ENCODE results near the gene NLRP1.

NLRP1 gene

DNA sequence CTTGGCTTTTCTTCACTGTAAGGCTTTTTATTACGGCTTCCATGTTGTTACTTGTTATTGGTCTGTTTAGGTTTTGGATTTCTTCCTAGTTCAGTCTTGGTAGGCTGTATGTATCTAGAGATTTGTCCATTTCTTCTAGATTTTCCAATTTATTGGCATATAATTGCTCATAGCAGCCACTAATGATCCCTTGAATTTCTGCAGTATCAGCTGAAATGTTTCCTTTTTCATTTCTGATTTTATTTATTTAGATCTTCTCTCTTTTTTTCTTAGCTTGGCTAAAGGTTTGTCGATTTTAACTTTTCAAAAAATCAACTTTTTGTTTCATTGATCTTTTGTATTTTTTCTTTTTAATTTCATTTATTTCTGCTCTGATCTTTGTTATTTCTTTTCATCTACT lies 18.5 kb downstream of the NLRP1 start:
- H3K27ac ChIP-seq (ENCODE audit: low read length) = no peak overlapping the region
- no peaks in the 10 kb centered on the region for H3K27me3 ChIP-seq (ENCODE audit: low read depth, low read length)
- no peaks in the 10 kb centered on the region for H3K4me1 ChIP-seq (ENCODE audit: control insufficient read depth in 1 of 2, insufficient read depth in 2 of 2, low read length in 2 of 2)
- no peaks in the 10 kb centered on the region for H3K36me3 ChIP-seq (ENCODE audit: control insufficient read depth in 1 of 2, insufficient read depth in 2 of 2, low read length in 2 of 2)
- no peaks in the 10 kb centered on the region for H3K9me3 ChIP-seq (ENCODE audit: control insufficient read depth in 1 of 2, low read length in 2 of 2)
- no peak overlapping the region for H3K4me3 ChIP-seq (ENCODE audit: low read depth in 1 of 2, low read length in 2 of 2)

DNA sequence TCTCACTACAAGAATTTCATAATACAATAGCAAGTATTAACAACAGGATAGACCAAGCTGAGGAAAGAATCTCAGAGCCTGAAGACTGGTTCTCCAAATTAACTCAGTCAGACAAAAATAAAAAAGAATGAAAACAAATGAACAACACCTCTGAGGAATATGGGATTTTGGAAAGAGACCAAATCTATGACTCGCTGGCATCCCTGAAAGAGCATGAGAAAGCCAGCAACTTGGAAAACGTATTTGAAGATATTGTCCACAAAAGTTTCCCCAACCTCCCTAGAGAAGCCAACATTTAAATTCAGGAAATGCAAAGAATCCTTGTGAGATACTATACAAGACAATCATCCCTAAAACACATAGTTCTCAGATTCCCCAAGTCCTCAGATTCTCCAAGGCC lies 20.9 kb downstream of the NLRP1 start:
- Histone ChIP-seq H3K27me3 (ENCODE audit: low read depth, low read length) (no peaks in the 10 kb centered on the region), H3K27ac (ENCODE audit: low read length) (no peak overlapping the region), H3K4me1 (ENCODE audit: control insufficient read depth in 1 of 2, insufficient read depth in 2 of 2, low read length in 2 of 2) (no peaks in the 10 kb centered on the region), H3K9me3 (ENCODE audit: control insufficient read depth in 1 of 2, low read length in 2 of 2) (no peaks in the 10 kb centered on the region), H3K36me3 (ENCODE audit: control insufficient read depth in 1 of 2, insufficient read depth in 2 of 2, low read length in 2 of 2) (peaks cover 2 to 8% of the 10 kb centered on the region in 2 donors), H3K4me3 (ENCODE audit: low read depth in 1 of 2, low read length in 2 of 2) (no peak overlapping the region)

DNA sequence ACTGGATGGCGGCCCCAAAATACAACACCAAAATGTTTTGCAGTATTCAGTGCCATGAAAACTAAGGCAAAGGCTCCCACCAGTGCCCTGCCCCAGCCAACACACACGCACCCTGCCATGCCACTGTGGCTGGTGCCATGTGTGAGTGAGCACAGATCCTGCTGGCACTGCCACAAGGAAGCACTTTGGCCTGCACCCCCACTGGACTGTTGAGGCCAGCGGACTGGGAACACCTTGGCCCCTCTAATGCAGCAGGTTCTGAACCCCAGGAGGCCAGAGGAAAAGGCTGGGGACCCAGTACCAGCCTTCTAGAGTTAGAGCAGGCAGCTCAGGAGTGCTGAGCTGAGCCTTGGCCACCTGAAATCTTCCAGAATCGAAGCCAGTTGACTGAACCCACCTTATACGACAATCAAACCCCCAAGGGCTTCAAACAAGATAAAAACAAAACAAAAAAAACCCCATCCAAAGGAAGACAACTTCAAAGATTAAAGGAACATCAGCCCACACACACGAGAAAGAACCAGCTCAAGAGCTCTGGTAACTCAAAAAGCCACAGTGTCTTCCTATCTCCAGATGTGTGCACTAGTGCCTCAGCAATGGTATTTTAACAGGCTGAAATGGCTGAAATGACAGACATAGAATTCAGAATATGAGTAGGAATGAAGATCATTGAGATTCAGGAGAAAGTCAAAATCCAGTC lies 21.5 kb downstream of the NLRP1 start:
- Histone ChIP-seq H3K4me1 (ENCODE audit: control insufficient read depth in 1 of 2, insufficient read depth in 2 of 2, low read length in 2 of 2) (no peaks in the 10 kb centered on the region), H3K9me3 (ENCODE audit: control insufficient read depth in 1 of 2, low read length in 2 of 2) (no peaks in the 10 kb centered on the region), H3K27ac (ENCODE audit: low read length) (no peak overlapping the region), H3K27me3 (ENCODE audit: low read depth, low read length) (no peaks in the 10 kb centered on the region), H3K4me3 (ENCODE audit: low read depth in 1 of 2, low read length in 2 of 2) (no peak overlapping the region), H3K36me3 (ENCODE audit: control insufficient read depth in 1 of 2, insufficient read depth in 2 of 2, low read length in 2 of 2) (peaks cover 8% of the 10 kb centered on the region in 2 donors)

DNA sequence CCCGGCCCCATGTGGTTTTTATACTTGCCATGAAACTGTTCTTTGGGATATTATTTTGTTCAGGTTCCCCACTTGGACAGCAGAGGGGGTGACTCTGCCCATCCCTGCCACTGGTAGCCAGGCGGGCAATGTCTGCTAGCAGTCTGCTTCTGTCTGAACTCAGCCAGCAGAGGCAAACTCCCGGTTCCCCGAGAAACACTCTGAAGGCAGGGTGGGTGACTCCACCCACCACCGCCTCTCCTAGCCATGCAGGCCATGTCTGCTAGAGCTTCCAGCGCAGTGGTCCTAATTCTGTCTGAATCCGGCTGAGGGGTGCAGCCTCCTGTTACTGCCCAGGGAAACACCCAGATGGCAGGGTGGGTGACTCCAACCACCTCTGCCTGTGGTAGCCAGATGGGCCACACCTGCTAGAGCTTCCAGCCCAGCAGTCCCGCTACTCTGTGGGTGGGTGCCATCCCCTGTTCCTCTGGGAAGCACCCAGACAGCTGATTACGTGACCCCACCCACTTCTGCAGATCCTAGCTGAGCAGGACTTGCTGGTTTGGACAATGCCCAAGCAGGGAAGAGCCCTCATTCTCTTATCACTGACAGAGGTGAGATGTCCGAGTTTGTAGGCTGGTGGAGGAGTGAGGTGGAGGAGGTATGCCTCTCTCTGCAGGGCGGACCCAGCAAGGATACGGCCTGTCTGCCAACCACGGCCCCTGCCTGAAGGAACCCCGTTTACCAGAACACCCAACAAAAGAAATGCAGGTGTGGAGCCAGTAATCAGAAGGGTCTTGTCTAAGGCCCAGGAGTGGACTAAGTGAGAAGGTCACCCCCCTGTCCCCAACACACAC lies 22.4 kb downstream of the NLRP1 start:
- H3K9me3 ChIP-seq (ENCODE audit: control insufficient read depth in 1 of 2, low read length in 2 of 2) = no peaks in the 10 kb centered on the region
- peaks cover 8% of the 10 kb centered on the region in 2 donors for H3K36me3 ChIP-seq (ENCODE audit: control insufficient read depth in 1 of 2, insufficient read depth in 2 of 2, low read length in 2 of 2)
- no peaks in the 10 kb centered on the region for H3K27me3 ChIP-seq (ENCODE audit: low read depth, low read length)
- H3K4me1 ChIP-seq (ENCODE audit: control insufficient read depth in 1 of 2, insufficient read depth in 2 of 2, low read length in 2 of 2) = no peaks in the 10 kb centered on the region
- H3K4me3 ChIP-seq (ENCODE audit: low read depth in 1 of 2, low read length in 2 of 2) = no peak overlapping the region
- no peak overlapping the region for H3K27ac ChIP-seq (ENCODE audit: low read length)

DNA sequence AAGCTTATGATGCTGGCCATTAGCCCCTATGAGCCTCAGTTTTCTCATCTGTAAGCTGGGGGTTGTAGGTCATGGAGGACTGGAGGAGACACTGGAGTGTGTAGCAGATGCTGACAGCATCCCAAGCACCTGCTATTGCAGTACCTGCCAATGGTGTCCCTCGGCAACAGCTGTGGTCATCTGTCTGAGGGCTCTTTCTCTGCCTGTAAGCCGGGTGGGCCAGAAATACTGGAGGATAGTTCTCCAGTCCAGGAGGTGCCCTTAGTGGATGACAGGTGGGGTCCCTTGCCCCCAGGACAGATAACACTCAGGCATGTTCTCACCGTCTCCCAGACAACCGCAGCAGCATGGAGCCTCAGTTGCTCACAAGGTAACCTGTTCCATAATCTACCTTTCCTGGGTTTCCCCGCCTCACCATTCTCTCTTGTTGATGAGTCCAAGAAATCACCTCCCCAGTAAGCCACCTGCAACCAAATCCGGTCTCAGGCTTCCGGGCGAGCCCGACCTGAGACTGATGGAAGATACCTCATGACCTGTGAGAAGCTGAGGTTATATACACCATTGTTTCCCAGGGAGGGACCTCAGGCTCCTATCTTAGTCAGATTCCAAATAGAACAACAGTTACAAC lies 23.8 kb downstream of the NLRP1 start:
- Histone ChIP-seq H3K4me1 (ENCODE audit: control insufficient read depth in 1 of 2, insufficient read depth in 2 of 2, low read length in 2 of 2) (no peaks in the 10 kb centered on the region), H3K27me3 (ENCODE audit: low read depth, low read length) (no peaks in the 10 kb centered on the region), H3K27ac (ENCODE audit: low read length) (no peak overlapping the region), H3K36me3 (ENCODE audit: control insufficient read depth in 1 of 2, insufficient read depth in 2 of 2, low read length in 2 of 2) (peaks cover 8% of the 10 kb centered on the region in 2 donors), H3K4me3 (ENCODE audit: low read depth in 1 of 2, low read length in 2 of 2) (no peak overlapping the region), H3K9me3 (ENCODE audit: control insufficient read depth in 1 of 2, low read length in 2 of 2) (no peaks in the 10 kb centered on the region)

DNA sequence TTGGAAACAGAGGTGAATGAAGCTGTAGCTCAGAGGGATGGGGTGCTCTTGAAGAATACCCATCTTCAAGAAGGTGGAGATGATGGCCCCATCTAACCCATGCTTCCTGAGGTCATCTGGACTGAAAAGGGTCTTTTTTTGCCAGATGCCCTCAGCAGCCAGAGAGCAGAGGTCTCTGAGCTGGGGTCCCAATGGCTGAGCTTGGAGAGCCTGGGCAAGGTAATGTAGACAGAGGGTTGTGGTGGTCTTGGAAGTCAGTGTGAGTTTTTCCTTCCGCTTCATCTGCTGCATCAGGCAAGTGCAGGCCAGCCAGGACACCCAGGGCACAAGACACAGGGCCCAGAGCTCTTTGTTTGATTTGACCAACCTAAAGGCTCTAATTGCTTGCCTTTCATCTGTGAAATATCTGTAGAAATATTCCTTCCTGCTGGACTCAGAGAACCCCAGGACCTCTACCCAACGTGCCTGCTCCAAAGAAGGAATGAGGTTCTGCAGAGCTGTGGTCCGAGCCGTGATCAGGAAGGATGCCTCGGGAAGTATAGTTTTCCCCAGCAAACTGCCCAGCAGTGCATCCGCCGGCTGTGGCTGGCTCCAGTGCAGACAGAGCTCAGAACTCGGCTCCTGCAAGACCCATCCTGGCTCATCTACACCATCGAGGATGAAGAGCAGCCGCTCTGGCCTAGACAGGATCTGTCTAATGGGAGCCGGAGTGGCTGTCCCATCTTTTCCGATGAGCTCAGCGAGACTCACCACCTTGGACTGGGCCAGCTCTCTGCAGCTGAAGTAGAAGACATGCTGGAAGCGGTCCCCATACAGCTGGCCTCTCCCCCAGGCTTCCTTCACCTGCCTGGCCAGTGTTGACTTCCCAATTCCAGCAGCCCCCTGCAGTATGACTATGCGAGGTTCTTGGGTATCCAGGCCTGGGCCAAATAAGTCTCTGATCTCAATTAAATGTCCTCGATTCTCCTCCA lies 25.2 kb downstream of the NLRP1 start:
- Histone ChIP-seq H3K4me1 (ENCODE audit: control insufficient read depth in 1 of 2, insufficient read depth in 2 of 2, low read length in 2 of 2) (no peaks in the 10 kb centered on the region), H3K27ac (ENCODE audit: low read length) (no peak overlapping the region), H3K9me3 (ENCODE audit: control insufficient read depth in 1 of 2, low read length in 2 of 2) (no peaks in the 10 kb centered on the region), H3K27me3 (ENCODE audit: low read depth, low read length) (no peaks in the 10 kb centered on the region), H3K4me3 (ENCODE audit: low read depth in 1 of 2, low read length in 2 of 2) (no peak overlapping the region), H3K36me3 (ENCODE audit: control insufficient read depth in 1 of 2, insufficient read depth in 2 of 2, low read length in 2 of 2) (peaks cover 8% of the 10 kb centered on the region in 2 donors)

DNA sequence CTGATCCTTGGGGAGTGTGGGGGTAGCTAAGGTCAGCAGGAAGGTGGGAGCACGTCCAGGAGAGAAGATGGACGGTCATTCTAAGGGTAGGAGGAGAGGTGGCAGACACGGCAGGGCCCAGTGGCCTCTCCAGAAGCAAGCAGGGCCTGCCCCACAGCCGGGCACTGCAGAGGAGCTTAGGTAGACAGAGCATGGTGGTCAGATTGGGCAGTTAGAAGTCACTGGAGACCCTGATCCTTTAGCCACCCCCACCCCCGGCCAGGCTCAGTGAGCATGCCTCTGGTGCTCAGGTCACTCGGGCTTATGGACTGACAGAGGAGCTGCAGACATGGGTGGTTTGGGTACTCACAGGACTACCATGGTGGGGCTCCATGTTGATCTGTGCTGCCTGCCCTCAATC lies 26.3 kb downstream of the NLRP1 start:
- H3K4me3 ChIP-seq (ENCODE audit: low read depth in 1 of 2, low read length in 2 of 2) = no peak overlapping the region
- no peaks in the 10 kb centered on the region for H3K4me1 ChIP-seq (ENCODE audit: control insufficient read depth in 1 of 2, insufficient read depth in 2 of 2, low read length in 2 of 2)
- no peak overlapping the region for H3K27ac ChIP-seq (ENCODE audit: low read length)
- H3K27me3 ChIP-seq (ENCODE audit: low read depth, low read length) = no peaks in the 10 kb centered on the region
- peaks cover 8% of the 10 kb centered on the region in 2 donors for H3K36me3 ChIP-seq (ENCODE audit: control insufficient read depth in 1 of 2, insufficient read depth in 2 of 2, low read length in 2 of 2)
- H3K9me3 ChIP-seq (ENCODE audit: control insufficient read depth in 1 of 2, low read length in 2 of 2) = no peaks in the 10 kb centered on the region

DNA sequence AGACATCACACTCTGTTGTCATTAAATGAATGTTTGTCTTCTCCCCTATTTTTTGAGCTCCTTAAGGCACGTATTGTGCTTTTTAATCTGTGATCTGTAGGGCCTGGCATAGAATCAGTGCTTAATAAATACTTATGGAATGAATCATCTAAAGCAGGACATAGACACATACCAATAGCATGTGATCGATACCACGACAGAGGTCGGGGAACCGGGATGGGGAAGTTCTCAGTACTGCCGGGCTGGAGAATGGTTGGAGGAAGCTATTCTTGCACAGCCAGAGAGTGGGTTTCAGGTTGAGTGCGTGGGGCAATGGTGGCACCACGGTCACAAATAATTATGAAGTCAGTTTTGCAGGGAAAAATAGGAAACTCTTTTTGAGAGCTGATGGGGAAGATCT lies 26.8 kb downstream of the NLRP1 start:
- peaks cover 8% of the 10 kb centered on the region in 2 donors for H3K36me3 ChIP-seq (ENCODE audit: control insufficient read depth in 1 of 2, insufficient read depth in 2 of 2, low read length in 2 of 2)

DNA sequence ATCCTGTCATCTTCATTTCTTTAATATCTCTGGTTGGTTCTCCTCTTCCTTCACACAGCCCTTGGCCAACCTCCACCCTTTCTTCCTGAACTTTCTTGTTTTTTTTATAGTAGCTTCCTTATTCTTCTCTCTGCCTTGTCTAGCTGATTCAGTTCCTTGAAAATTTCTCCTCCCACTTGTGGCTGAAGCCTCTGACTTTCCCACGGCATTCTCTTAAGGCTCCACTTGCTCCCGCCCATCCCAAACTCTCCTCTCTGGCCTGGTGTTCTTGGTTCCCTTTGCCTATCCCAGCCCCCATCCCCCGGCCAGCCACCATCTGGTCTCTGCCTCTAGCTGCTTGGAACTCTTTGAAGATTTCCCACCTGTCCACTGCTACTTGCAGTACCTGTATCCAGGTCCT lies 29.1 kb downstream of the NLRP1 start:
- Histone ChIP-seq H3K27ac (ENCODE audit: low read length) (no peak overlapping the region), H3K36me3 (ENCODE audit: control insufficient read depth in 1 of 2, insufficient read depth in 2 of 2, low read length in 2 of 2) (peaks cover 8% of the 10 kb centered on the region in 2 donors), H3K27me3 (ENCODE audit: low read depth, low read length) (no peaks in the 10 kb centered on the region), H3K4me3 (ENCODE audit: low read depth in 1 of 2, low read length in 2 of 2) (no peak overlapping the region), H3K9me3 (ENCODE audit: control insufficient read depth in 1 of 2, low read length in 2 of 2) (no peaks in the 10 kb centered on the region), H3K4me1 (ENCODE audit: control insufficient read depth in 1 of 2, insufficient read depth in 2 of 2, low read length in 2 of 2) (no peaks in the 10 kb centered on the region)

More for the DNA sequence above, 26.8 kb downstream of the NLRP1 start:
- H3K4me3 ChIP-seq (ENCODE audit: low read depth in 1 of 2, low read length in 2 of 2) = no peak overlapping the region
- no peaks in the 10 kb centered on the region for H3K27me3 ChIP-seq (ENCODE audit: low read depth, low read length)
- no peaks in the 10 kb centered on the region for H3K4me1 ChIP-seq (ENCODE audit: control insufficient read depth in 1 of 2, insufficient read depth in 2 of 2, low read length in 2 of 2)
- H3K9me3 ChIP-seq (ENCODE audit: control insufficient read depth in 1 of 2, low read length in 2 of 2) = no peaks in the 10 kb centered on the region
- no peak overlapping the region for H3K27ac ChIP-seq (ENCODE audit: low read length)

DNA sequence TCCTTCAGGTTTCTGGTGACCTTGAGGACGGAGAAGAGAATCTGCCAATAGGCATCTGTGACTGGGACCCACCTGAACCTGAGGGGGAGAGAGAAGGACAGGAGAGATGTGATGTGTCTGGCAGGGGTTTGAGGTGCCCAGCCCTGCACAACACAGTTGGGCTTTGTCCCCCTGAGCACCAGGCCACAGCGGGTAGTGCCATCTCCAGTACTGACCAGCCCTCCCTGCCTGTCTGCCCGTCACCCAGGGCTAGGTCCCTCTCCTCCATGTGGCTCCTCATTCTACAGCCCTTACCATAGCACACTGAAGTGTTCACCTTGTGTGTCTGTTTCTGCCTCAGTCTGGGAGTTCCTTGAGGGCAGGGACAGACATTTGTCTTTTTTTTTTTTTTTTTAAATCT lies 30.8 kb downstream of the NLRP1 start:
- Histone ChIP-seq H3K4me3 (ENCODE audit: low read depth in 1 of 2, low read length in 2 of 2) (no peak overlapping the region), H3K36me3 (ENCODE audit: control insufficient read depth in 1 of 2, insufficient read depth in 2 of 2, low read length in 2 of 2) (peaks cover 0 to 6% of the 10 kb centered on the region in 2 donors), H3K4me1 (ENCODE audit: control insufficient read depth in 1 of 2, insufficient read depth in 2 of 2, low read length in 2 of 2) (no peaks in the 10 kb centered on the region), H3K27me3 (ENCODE audit: low read depth, low read length) (no peaks in the 10 kb centered on the region), H3K9me3 (ENCODE audit: control insufficient read depth in 1 of 2, low read length in 2 of 2) (no peaks in the 10 kb centered on the region), H3K27ac (ENCODE audit: low read length) (no peak overlapping the region)

Data from muscle layer of duodenum (tissue), 2 donors.